ENCODE measurements around the gene PRMT3.

- TF ChIP-seq TCF12 (IDR thresholded peaks at IDR 0.05): no peak
- no peak for TF ChIP-seq TCF12 (CRISPR knock-in tag; IDR thresholded peaks at IDR 0.05)
- no peak for TF ChIP-seq ZNF678 (CRISPR knock-in tag; IDR thresholded peaks at IDR 0.05)
These were observed 23.1 kb upstream of the PRMT3 start for GRCh38 chr11:20364341-20364792.
